Transverse colon (tissue), 4 donors: ENCODE data around the gene DNAJC24. TPM values are rescaled to one million over a fixed set of nuclear protein-coding genes. Genes with fewer than 3 reads are reported as not detected.

ENCODE experiments used
- DNase-seq: peaks from one replicate; pipeline ENCODE4 v3.0.0-alpha.2; 2019
- H3K27ac ChIP-seq, 4 donors: fragments of 200-600 bp; sonication (generic); 2 replicates each; pipeline ENCODE4 v1.5.1; 2016 to 2018; ENCODE audit warnings: inconsistent platforms in 4 of 4
- H3K27me3 ChIP-seq: fragments of 200-600 bp; sonication (generic); 2 replicates; pipeline ENCODE4 v1.5.1; 2017; ENCODE audit warnings: inconsistent platforms
- H3K36me3 ChIP-seq, 4 donors: fragments of 200-600 bp; sonication (generic); 2 replicates each; pipeline ENCODE4 v1.5.1; 2017 to 2019; ENCODE audit warnings: inconsistent platforms in 4 of 4
- H3K4me1 ChIP-seq, 4 donors: fragments of 200-600 bp; sonication (generic); 2 replicates each; pipeline ENCODE4 v1.5.1; 2017 to 2020; ENCODE audit warnings: inconsistent platforms in 4 of 4
- H3K4me3 ChIP-seq, 4 donors: fragments of 200-600 bp; sonication (generic); 1 replicate in 1 of 4; 2 replicates in 3 of 4; pipeline versions ENCODE4 v1.5.1 to v1.6.1; 2017 to 2019; ENCODE audit warnings: inconsistent platforms in 4 of 4
- H3K9me3 ChIP-seq, 2 donors: fragments of 200-600 bp; sonication (generic); 2 replicates each; pipeline ENCODE4 v1.5.1; 2017 to 2019; ENCODE audit warnings: inconsistent platforms in 2 of 2
- CTCF ChIP-seq, 5 experiments: fragments of 200-600 bp in 3 of 5; fragments of 450-650 bp in 2 of 5; sonication (generic) in 3 of 5; IDR thresholded peaks; 1 replicate in 2 of 5; 2 replicates in 3 of 5; pipeline ENCODE4 v1.5.1; 2016 to 2017; ENCODE audit warnings: antibody characterized with exemption in 5 of 5, inconsistent platforms in 3 of 5, mild to moderate bottlenecking in 2 of 5, moderate library complexity in 1 of 5
- EP300 ChIP-seq: sonication (generic); formaldehyde crosslinking; IDR thresholded peaks from one replicate; pipeline ENCODE4 v1.6.1; 2017; ENCODE audit warnings: antibody characterized with exemption, low read depth
- POLR2A ChIP-seq: fragments of 450-650 bp; IDR thresholded peaks from one replicate; pipeline ENCODE4 v1.6.1; 2016; ENCODE audit warnings: antibody characterized with exemption, mild to moderate bottlenecking, moderate library complexity
- POLR2AphosphoS5 ChIP-seq, 3 donors: sonication (generic); formaldehyde crosslinking; IDR thresholded peaks; one replicate each; pipeline ENCODE4 v1.6.1; 2016; ENCODE audit warnings: antibody characterized with exemption in 3 of 3
- WGBS, 2 donors: methylation state at CpG; one replicate each; pipeline ENCODE4 v1.1.5; 2018; ENCODE audit warnings: low coverage in 1 of 2; 5-methylcytosine and 5-hydroxymethylcytosine counted together
- in situ Hi-C, 4 donors: fragments of 200-750 bp; cut with MboI; loops; one replicate each; pipeline versions ENCODE4 v1.15.0 to v1.15.1; 2017; ENCODE audit warnings: low sequenced_read_pairs in 3 of 4, low pct_ligation_motif_present in 1 of 4, low pct_unique_long_range_greater_than_20kb in 1 of 4
- intact Hi-C: fragments of 100-400 bp; cut with DNase I; formaldehyde crosslinking; loops from one replicate; pipeline ENCODE4 v1.15.1; 2023; ENCODE audit warnings: low total_unique reads
- total RNA-seq, 4 donors: library from RNA; depleted of rRNA; stranded (reverse); fragments of >200 nt; gene quantifications; one replicate each; pipeline ENCODE4 v1.1.0, GENCODE V29; 2016

DNAJC24 gene
- total RNA-seq, 4 donors from 2014 or later, result 5.6 to 15.3 (median 10.6) TPM

DNA sequence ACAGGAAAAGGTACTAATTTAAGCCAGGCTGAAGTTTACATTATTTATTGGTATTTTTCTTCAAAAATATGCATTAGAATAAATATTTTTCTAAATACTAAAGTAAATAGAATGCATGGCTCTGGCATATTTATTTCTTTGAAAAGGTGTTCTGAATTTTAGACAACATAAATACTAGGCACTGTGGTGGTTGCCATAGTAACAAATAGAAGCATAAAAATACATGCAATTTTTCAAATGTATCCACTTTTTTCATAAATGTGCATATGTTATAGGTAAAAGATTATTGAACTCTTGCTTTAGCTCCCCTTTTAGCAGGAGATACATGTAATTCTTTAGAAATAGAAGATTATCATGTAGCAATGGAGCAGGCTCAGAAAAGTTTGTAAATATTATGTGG lies 18.5 kb upstream of the DNAJC24 start:
- no peak overlapping the region for H3K27ac ChIP-seq
- no peak overlapping the region for H3K4me3 ChIP-seq
- H3K4me1 ChIP-seq, result no peaks in the 10 kb centered on the region
- in situ Hi-C loops (no loop called here), intact Hi-C loops (no loop called here)
- no peak for DNase-seq
- TF ChIP-seq POLR2A (no peak), POLR2AphosphoS5 (IDR thresholded peaks at IDR 0.05) (no peak), EP300 (no peak), CTCF (IDR thresholded peaks at IDR 0.05) (no peak)
- no peaks in the 10 kb centered on the region for H3K9me3 ChIP-seq
- H3K36me3 ChIP-seq, result no peaks in the 10 kb centered on the region
- H3K27me3 ChIP-seq, result no peaks in the 10 kb centered on the region

DNA sequence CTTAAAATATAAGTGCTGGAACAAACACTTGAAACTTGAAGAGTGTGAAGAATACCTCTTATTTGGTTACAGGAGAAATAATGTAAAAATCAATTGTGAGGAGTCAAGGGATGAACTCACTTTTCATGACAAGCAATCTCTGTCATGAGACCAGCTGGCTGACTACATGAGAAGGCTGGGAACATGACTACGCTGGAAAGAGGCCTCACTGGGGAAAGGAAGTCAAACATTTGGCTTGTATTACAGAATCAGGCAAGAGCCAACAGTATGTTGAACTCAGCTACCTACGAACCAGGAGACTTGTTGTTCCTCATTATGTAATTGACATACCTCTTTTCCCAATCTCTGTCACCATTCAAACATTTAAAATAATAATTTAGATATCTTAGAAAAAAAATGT lies 14.5 kb upstream of the DNAJC24 start:
- H3K27ac ChIP-seq, result no peak overlapping the region
- TF ChIP-seq EP300 (no peak), CTCF (IDR thresholded peaks at IDR 0.05) (no peak), POLR2A (no peak), POLR2AphosphoS5 (IDR thresholded peaks at IDR 0.05) (no peak)
- no peaks in the 10 kb centered on the region for H3K36me3 ChIP-seq
- no peak overlapping the region for H3K4me3 ChIP-seq
- DNase-seq, result no peak
- WGBS, 2 donors, result 46 to 53% methylated on average over 2 of the region's 2 CpGs
- in situ Hi-C loops (no loop called here), intact Hi-C loops (no loop called here)
- no peaks in the 10 kb centered on the region for H3K4me1 ChIP-seq
- no peaks in the 10 kb centered on the region for H3K27me3 ChIP-seq
- no peaks in the 10 kb centered on the region for H3K9me3 ChIP-seq

DNA sequence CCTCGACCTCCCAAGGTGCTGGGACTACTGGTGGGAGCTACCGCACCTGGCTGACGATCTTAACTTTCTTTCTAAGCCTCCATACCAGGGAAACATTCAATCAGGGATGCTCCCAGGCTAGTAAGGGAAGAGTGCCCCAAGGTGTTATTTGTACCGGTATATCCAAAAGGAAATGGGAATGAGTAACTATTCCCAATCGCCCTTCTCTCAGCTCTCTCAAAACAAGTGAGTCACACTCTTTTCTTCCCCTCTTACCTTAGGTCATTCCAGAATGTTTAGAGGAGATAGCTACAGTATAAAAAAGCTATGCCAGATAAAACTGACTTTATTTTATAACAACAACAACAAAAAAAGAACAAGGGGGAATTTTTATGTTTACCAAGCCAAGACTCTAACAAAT lies 13.8 kb upstream of the DNAJC24 start:
- intact Hi-C loops, result no loop called here
- Histone ChIP-seq H3K4me3 (no peak overlapping the region), H3K27me3 (no peaks in the 10 kb centered on the region), H3K27ac (no peak overlapping the region), H3K4me1 (no peaks in the 10 kb centered on the region), H3K36me3 (no peaks in the 10 kb centered on the region), H3K9me3 (no peaks in the 10 kb centered on the region)
- no peak for TF ChIP-seq POLR2AphosphoS5 (IDR thresholded peaks at IDR 0.05)
- TF ChIP-seq EP300, result no peak
- TF ChIP-seq POLR2A, result no peak
- TF ChIP-seq CTCF (IDR thresholded peaks at IDR 0.05), result no peak
- in situ Hi-C loops, result no loop called here
- no peak for DNase-seq
- WGBS, 2 donors, result 83 to 91% methylated on average over 3 to 5 of the region's 5 CpGs

DNA sequence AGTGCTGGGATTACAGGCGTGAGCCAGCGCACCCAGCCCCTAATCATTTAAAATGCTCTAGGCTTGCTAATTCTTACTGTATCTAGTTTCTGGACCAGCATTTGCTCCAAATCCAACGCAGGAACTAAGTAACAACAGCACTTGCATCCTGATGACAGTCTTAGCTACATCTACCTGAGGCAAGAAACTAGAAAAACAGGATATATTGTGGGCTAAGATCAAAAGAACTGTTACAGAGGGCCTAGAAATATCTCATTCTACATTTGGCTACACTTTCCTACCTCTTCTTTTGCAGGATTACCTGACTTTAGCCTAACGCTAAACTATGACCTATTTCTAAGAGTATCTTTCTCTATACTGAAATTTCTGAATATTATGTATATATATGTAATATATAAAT lies 7.9 kb upstream of the DNAJC24 start:
- DNase-seq, result no peak
- no peak for TF ChIP-seq CTCF (IDR thresholded peaks at IDR 0.05)
- no peak overlapping the region for H3K27ac ChIP-seq

More for the DNA sequence above, 7.9 kb upstream of the DNAJC24 start:
- H3K4me1 ChIP-seq, result no peaks in the 10 kb centered on the region
- WGBS, 2 donors, result 80 to 88% methylated on average over 1 to 4 of the region's 4 CpGs
- H3K4me3 ChIP-seq, result no peak overlapping the region
- H3K36me3 ChIP-seq, result no peaks in the 10 kb centered on the region
- intact Hi-C loops (no loop called here), in situ Hi-C loops (no loop called here)
- H3K27me3 ChIP-seq, result no peaks in the 10 kb centered on the region
- H3K9me3 ChIP-seq, result no peaks in the 10 kb centered on the region
